HUES64 (cell line): ENCODE data around the gene PET100.

Source experiments
- H3K27ac ChIP-seq: 2 replicates; pipeline ENCODE4 v1.7.0; 2013; ENCODE audit warnings: low read depth, low read length, inconsistent platforms
- H3K27me3 ChIP-seq: 2 replicates; pipeline ENCODE4 v1.6.1; 2013; ENCODE audit warnings: mild to moderate bottlenecking, low read length; ENCODE audit not compliant: insufficient read depth
- H3K36me3 ChIP-seq: 2 replicates; pipeline ENCODE4 v1.6.1; 2013; ENCODE audit warnings: mild to moderate bottlenecking, low read length; ENCODE audit not compliant: insufficient read depth
- H3K4me1 ChIP-seq: 2 replicates; pipeline ENCODE4 v1.6.1; 2013; ENCODE audit warnings: mild to moderate bottlenecking, low read length, moderate library complexity; ENCODE audit not compliant: insufficient read depth
- H3K4me3 ChIP-seq: 2 replicates; pipeline ENCODE4 v1.5.1; 2013; ENCODE audit warnings: mild to moderate bottlenecking, low read length, moderate library complexity
- H3K9ac ChIP-seq: 2 replicates; pipeline ENCODE4 v1.6.1; 2013; ENCODE audit warnings: mild to moderate bottlenecking, low read depth, low read length
- H3K9me3 ChIP-seq: 2 replicates; pipeline ENCODE4 v1.6.1; 2013; ENCODE audit warnings: low read depth, low read length; ENCODE audit not compliant: insufficient read depth
- WGBS: fragments of 150-250, 120-280 bp; methylation state at CpG from one replicate; pipeline ENCODE4 v1.1.7; 2013; ENCODE audit warnings: missing lambda C conversion rate; 5-methylcytosine and 5-hydroxymethylcytosine counted together

The PET100 gene

GRCh38 chr19:7614859-7615741 lies 14.5 kb upstream of the PET100 start:
- no peak overlapping the region for H3K9ac ChIP-seq
- H3K4me1 ChIP-seq, result no peaks in the 10 kb centered on the region
- no peaks in the 10 kb centered on the region for H3K9me3 ChIP-seq
- H3K27ac ChIP-seq, result no peak overlapping the region
- H3K27me3 ChIP-seq, result no peaks in the 10 kb centered on the region
- no peak overlapping the region for H3K4me3 ChIP-seq
- H3K36me3 ChIP-seq, result peaks cover 39% of the 10 kb centered on the region
- WGBS, result 94% methylated on average over 59 of the region's 59 CpGs

- Histone ChIP-seq H3K9me3 (no peaks in the 10 kb centered on the region), H3K4me3 (no peak overlapping the region), H3K36me3 (peaks cover 50% of the 10 kb centered on the region), H3K4me1 (no peaks in the 10 kb centered on the region), H3K27me3 (no peaks in the 10 kb centered on the region), H3K27ac (no peak overlapping the region), H3K9ac (no peak overlapping the region)
- 95% methylated on average over 12 of the region's 12 CpGs for WGBS
Observed at GRCh38 chr19:7617172-7617571, 12.4 kb upstream of the PET100 start.

- Histone ChIP-seq H3K4me1 (no peaks in the 10 kb centered on the region), H3K27me3 (no peaks in the 10 kb centered on the region), H3K36me3 (peaks cover 56% of the 10 kb centered on the region), H3K27ac (no peak overlapping the region), H3K9ac (no peak overlapping the region), H3K9me3 (no peaks in the 10 kb centered on the region), H3K4me3 (no peak overlapping the region)
- 95% methylated on average over 28 of the region's 28 CpGs for WGBS
Observed at GRCh38 chr19:7617735-7618134, 11.9 kb upstream of the PET100 start.

GRCh38 chr19:7618348-7618747 lies 11.2 kb upstream of the PET100 start:
- 95% methylated on average over 4 of the region's 4 CpGs for WGBS
- Histone ChIP-seq H3K36me3 (peaks cover 61% of the 10 kb centered on the region), H3K27ac (no peak overlapping the region)

GRCh38 chr19:7618771-7619510 lies 10.7 kb upstream of the PET100 start:
- Histone ChIP-seq H3K27ac (no peak overlapping the region), H3K4me1 (no peaks in the 10 kb centered on the region), H3K36me3 (peaks cover 64% of the 10 kb centered on the region), H3K9ac (no peak overlapping the region), H3K27me3 (no peaks in the 10 kb centered on the region), H3K4me3 (no peak overlapping the region), H3K9me3 (no peaks in the 10 kb centered on the region)
- WGBS, result 95% methylated on average over 21 of the region's 21 CpGs

More at GRCh38 chr19:7618348-7618747, 11.2 kb upstream of the PET100 start:
- no peak overlapping the region for H3K9ac ChIP-seq
- no peak overlapping the region for H3K4me3 ChIP-seq
- no peaks in the 10 kb centered on the region for H3K27me3 ChIP-seq
- no peaks in the 10 kb centered on the region for H3K4me1 ChIP-seq
- no peaks in the 10 kb centered on the region for H3K9me3 ChIP-seq

GRCh38 chr19:7619671-7620441 lies 9.7 kb upstream of the PET100 start:
- Histone ChIP-seq H3K9ac (no peak overlapping the region), H3K4me3 (no peak overlapping the region), H3K27ac (no peak overlapping the region), H3K9me3 (no peaks in the 10 kb centered on the region), H3K27me3 (no peaks in the 10 kb centered on the region), H3K4me1 (no peaks in the 10 kb centered on the region), H3K36me3 (peaks cover 64% of the 10 kb centered on the region)
- WGBS, result 96% methylated on average over 48 of the region's 48 CpGs

GRCh38 chr19:7620442-7621412 lies 8.9 kb upstream of the PET100 start:
- Histone ChIP-seq H3K36me3 (peaks cover 70% of the 10 kb centered on the region), H3K9me3 (no peaks in the 10 kb centered on the region), H3K27ac (no peak overlapping the region), H3K4me1 (no peaks in the 10 kb centered on the region), H3K27me3 (no peaks in the 10 kb centered on the region), H3K9ac (no peak overlapping the region), H3K4me3 (no peak overlapping the region)
- WGBS, result 96% methylated on average over 57 of the region's 57 CpGs

GRCh38 chr19:7622933-7623685 lies 6.5 kb upstream of the PET100 start:
- H3K36me3 ChIP-seq, result peaks cover 67% of the 10 kb centered on the region
- no peaks in the 10 kb centered on the region for H3K9me3 ChIP-seq
- H3K9ac ChIP-seq, result no peak overlapping the region
- 90% methylated on average over 16 of the region's 16 CpGs for WGBS
- H3K4me3 ChIP-seq, result no peak overlapping the region
- no peak overlapping the region for H3K27ac ChIP-seq
- H3K4me1 ChIP-seq, result no peaks in the 10 kb centered on the region
- H3K27me3 ChIP-seq, result no peaks in the 10 kb centered on the region

- Histone ChIP-seq H3K27ac (no peak overlapping the region), H3K27me3 (no peaks in the 10 kb centered on the region), H3K36me3 (peaks cover 58% of the 10 kb centered on the region), H3K4me3 (no peak overlapping the region), H3K9ac (no peak overlapping the region), H3K9me3 (no peaks in the 10 kb centered on the region), H3K4me1 (no peaks in the 10 kb centered on the region)
- 95% methylated on average over 39 of the region's 39 CpGs for WGBS
Observed at GRCh38 chr19:7623725-7624603, 5.6 kb upstream of the PET100 start.
